H1 (cell line): Measurements from ENCODE around the gene NELL1.

Source experiments
- BCL11A ChIP-seq, 2 experiments: IDR thresholded peaks; one replicate each; pipeline ENCODE4 v1.6.1; 2011; ENCODE audit warnings: low read depth in 2 of 2, low read length in 2 of 2, mild to moderate bottlenecking in 2 of 2
- CHD2 ChIP-seq: IDR thresholded peaks from 2 replicates; pipeline ENCODE4 v1.6.1; 2012; ENCODE audit warnings: low read length, improper control_type of control experiment
- CTCF ChIP-seq, 3 experiments: IDR thresholded peaks; 1 replicate in 2 of 3; 2 replicates in 1 of 3; pipeline versions ENCODE4 v1.5.1 to v1.6.1; 2011; ENCODE audit warnings: low read length in 3 of 3, mild to moderate bottlenecking in 3 of 3, inconsistent platforms in 2 of 3, low read depth in 1 of 3, moderate library complexity in 1 of 3; ENCODE audit not compliant: insufficient read depth in 1 of 3; ENCODE audit errors: control extremely low read depth in 1 of 3
- EP300 ChIP-seq, 2 experiments: IDR thresholded peaks; 1 replicate in 1 of 2; 2 replicates in 1 of 2; pipeline ENCODE4 v1.6.1; 2011 to 2012; ENCODE audit warnings: low read depth in 2 of 2, low read length in 2 of 2, mild to moderate bottlenecking in 2 of 2, borderline replicate concordance in 1 of 2, inconsistent platforms in 1 of 2, moderate library complexity in 1 of 2
- EZH2 ChIP-seq: fragments of 200-600 bp; sonication (generic); IDR thresholded peaks from 2 replicates; pipeline ENCODE4 v1.7.1; 2012; ENCODE audit warnings: low read depth, mild to moderate bottlenecking, moderate library complexity, low read length, inconsistent platforms; ENCODE audit not compliant: severe bottlenecking
- JUN ChIP-seq: IDR thresholded peaks from 2 replicates; pipeline ENCODE4 v1.6.1; 2011; ENCODE audit warnings: low read depth, mild to moderate bottlenecking, improper control_type of control experiment, low read length
- POLR2A ChIP-seq, 2 experiments: IDR thresholded peaks; 1 replicate in 1 of 2; 2 replicates in 1 of 2; pipeline ENCODE4 v1.6.1; 2011; ENCODE audit warnings: low read depth in 2 of 2, low read length in 2 of 2, mild to moderate bottlenecking in 2 of 2; ENCODE audit errors: control extremely low read depth in 1 of 2
- POLR2AphosphoS5 ChIP-seq: IDR thresholded peaks from 2 replicates; pipeline ENCODE4 v1.6.1; 2011; ENCODE audit warnings: low read depth, low read length
- RAD21 ChIP-seq, 2 experiments: IDR thresholded peaks in 1 of 2; conservative IDR thresholded peaks in 1 of 2; 2 replicates each; pipeline ENCODE4 v1.6.1; 2011; ENCODE audit warnings: low read depth in 2 of 2, low read length in 2 of 2, improper control_type of control experiment in 1 of 2, inconsistent platforms in 1 of 2, mild to moderate bottlenecking in 1 of 2, moderate library complexity in 1 of 2
- SIN3A ChIP-seq, 2 experiments: IDR thresholded peaks in 1 of 2; conservative IDR thresholded peaks in 1 of 2; 2 replicates each; pipeline ENCODE4 v1.6.1; 2011 to 2012; ENCODE audit warnings: low read length in 2 of 2, improper control_type of control experiment in 1 of 2, low read depth in 1 of 2, mild to moderate bottlenecking in 1 of 2
- ZNF274 ChIP-seq: IDR thresholded peaks from 2 replicates; pipeline ENCODE4 v1.7.0; 2012; ENCODE audit warnings: low read length, borderline replicate concordance; ENCODE audit errors: extremely low read depth
- TF ChIP-seq, protein P1 (sequence below): IDR thresholded peaks from 2 replicates; pipeline ENCODE4 v1.6.1; 2012; ENCODE audit warnings: low read length, inconsistent platforms

DNA sequence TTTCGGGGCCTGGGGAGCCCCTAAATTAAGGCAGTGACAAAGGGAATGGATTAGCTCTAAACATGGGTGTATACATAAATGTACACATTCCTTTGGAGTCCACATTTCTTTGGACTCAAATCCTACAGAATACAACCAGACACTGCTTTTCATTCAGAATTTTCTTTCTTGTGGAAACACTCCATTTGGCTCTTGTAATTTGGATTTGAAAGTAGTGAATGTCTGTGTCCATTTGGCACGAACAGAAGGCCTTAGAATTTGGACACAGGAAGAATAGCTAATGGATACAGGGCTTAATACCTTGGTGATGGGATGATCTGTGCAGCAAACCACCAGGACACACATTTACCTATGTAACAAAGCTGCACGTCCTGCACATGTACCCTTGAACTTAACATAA, 399.5 kb downstream of the NELL1 start:
- TF ChIP-seq EZH2 (no peak), JUN (no peak), CTCF (IDR thresholded peaks at IDR 0.05; ENCODE audit: control extremely low read depth in 1 of 3, insufficient read depth in 1 of 3, low read depth in 1 of 3, low read length in 3 of 3) (no peak), CHD2 (no peak), SIN3A (conservative IDR thresholded peaks at IDR 0.05 in 1 of 2, IDR thresholded peaks at IDR 0.05 in 1 of 2; ENCODE audit: low read depth in 1 of 2, low read length in 2 of 2) (no peak), BCL11A (IDR thresholded peaks at IDR 0.05; ENCODE audit: low read depth in 2 of 2, low read length in 2 of 2) (no peak), POLR2A (IDR thresholded peaks at IDR 0.05; ENCODE audit: control extremely low read depth in 1 of 2, low read depth in 2 of 2, low read length in 2 of 2) (no peak), RAD21 (IDR thresholded peaks at IDR 0.05 in 1 of 2, conservative IDR thresholded peaks at IDR 0.05 in 1 of 2; ENCODE audit: low read depth in 2 of 2, low read length in 2 of 2) (no peak), POLR2AphosphoS5 (no peak), EP300 (IDR thresholded peaks at IDR 0.05; ENCODE audit: borderline replicate concordance in 1 of 2, low read depth in 2 of 2, low read length in 2 of 2) (no peak), ZNF274 (no peak)
- TF ChIP-seq, protein P1, sequence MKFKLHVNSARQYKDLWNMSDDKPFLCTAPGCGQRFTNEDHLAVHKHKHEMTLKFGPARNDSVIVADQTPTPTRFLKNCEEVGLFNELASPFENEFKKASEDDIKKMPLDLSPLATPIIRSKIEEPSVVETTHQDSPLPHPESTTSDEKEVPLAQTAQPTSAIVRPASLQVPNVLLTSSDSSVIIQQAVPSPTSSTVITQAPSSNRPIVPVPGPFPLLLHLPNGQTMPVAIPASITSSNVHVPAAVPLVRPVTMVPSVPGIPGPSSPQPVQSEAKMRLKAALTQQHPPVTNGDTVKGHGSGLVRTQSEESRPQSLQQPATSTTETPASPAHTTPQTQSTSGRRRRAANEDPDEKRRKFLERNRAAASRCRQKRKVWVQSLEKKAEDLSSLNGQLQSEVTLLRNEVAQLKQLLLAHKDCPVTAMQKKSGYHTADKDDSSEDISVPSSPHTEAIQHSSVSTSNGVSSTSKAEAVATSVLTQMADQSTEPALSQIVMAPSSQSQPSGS = no peak
